GM12878 (cell line): Measurements from ENCODE around the gene ERO1A. TPM values are rescaled to one million over a fixed set of nuclear protein-coding genes. Genes with fewer than 3 reads are reported as not detected.

Experiments used
- ATAC-seq: fragments of 200-7000 bp; cut with Tn5 transposase; 3 replicates; pipeline ENCODE4 v1.9.1; 2020; ENCODE audit warnings: mild to moderate bottlenecking, moderate library complexity
- BruUV-seq: library from RNA; stranded (reverse); fragments of 400-500 nt; replicated peaks from 2 replicates; lab custom pipeline; 2021; lab: Mats Ljungman, UMichigan
- CTCF ChIA-PET: fragments of 300-600 bp; sonication (Branson Sonifier 250); formaldehyde crosslinking; extraction: SDS; loops from one replicate; lab custom pipeline; 2021; ENCODE audit warnings: inconsistent platforms; lab: Yijun Ruan, JAX
- POLR2A ChIA-PET: fragments of 350-600 bp; formaldehyde crosslinking; extraction: SDS; loops from one replicate; lab custom pipeline; 2021; ENCODE audit warnings: inconsistent platforms; lab: Charles Lee
- RAD21 ChIA-PET: fragments of 300-600 bp; sonication (Branson Sonifier 250); formaldehyde crosslinking; loops from one replicate; lab custom pipeline; 2023; ENCODE audit warnings: antibody characterized with exemption; ENCODE audit not compliant: unreplicated experiment; lab: Charles Lee
- SMC1A ChIA-PET: fragments of 300-600 bp; sonication (Branson Sonifier 250); formaldehyde crosslinking; loops from one replicate; lab custom pipeline; 2023; ENCODE audit not compliant: unreplicated experiment, uncharacterized antibody; lab: Charles Lee
- DNase-seq: peaks from one replicate; pipeline ENCODE4 v3.0.0-alpha.2; 2011; ENCODE audit warnings: low read depth, low spot score
- FAIRE-seq: peaks from 3 replicates; lab custom pipeline; 2011; peaks lifted over from hg19 to GRCh38; lab: Jason Lieb, UNC
- H2AFZ ChIP-seq: 2 replicates; pipeline ENCODE4 v1.6.0; 2011; ENCODE audit warnings: low read depth, low read length, control low read depth; ENCODE audit not compliant: control insufficient read depth
- H3K27ac ChIP-seq: 2 replicates; pipeline ENCODE4 v1.5.1; 2011; ENCODE audit warnings: control low read depth; ENCODE audit not compliant: control insufficient read depth, insufficient read depth
- H3K27me3 ChIP-seq, 2 experiments: replicated peaks in 1 of 2; 2 replicates each; pipeline versions ENCODE4 v1.6.0 to v1.6.1; 2011; ENCODE audit warnings: low read length in 1 of 2; ENCODE audit not compliant: control insufficient read depth in 2 of 2, insufficient read depth in 2 of 2
- H3K36me3 ChIP-seq, 2 experiments: 2 replicates each; pipeline ENCODE4 v1.5.1; 2011; ENCODE audit warnings: low read length in 1 of 2; ENCODE audit not compliant: control insufficient read depth in 2 of 2, insufficient read depth in 2 of 2
- H3K4me1 ChIP-seq: 2 replicates; pipeline ENCODE4 v1.6.1; 2011; ENCODE audit warnings: mild to moderate bottlenecking, low read length, moderate library complexity, mixed read lengths; ENCODE audit not compliant: control insufficient read depth, insufficient read depth
- H3K4me2 ChIP-seq: 2 replicates; pipeline ENCODE4 v1.6.0; 2011; ENCODE audit warnings: control low read depth; ENCODE audit not compliant: control insufficient read depth, insufficient read depth
- H3K4me3 ChIP-seq: fragments of 200-600 bp; sonication (generic); 2 replicates; pipeline ENCODE4 v1.5.1; 2016
- H3K79me2 ChIP-seq: 2 replicates; pipeline ENCODE4 v1.6.0; 2011; ENCODE audit warnings: low read length; ENCODE audit not compliant: control insufficient read depth, insufficient read depth
- H3K9ac ChIP-seq: 2 replicates; pipeline ENCODE4 v1.8.0; 2011; ENCODE audit warnings: low read length, control low read depth, mixed read lengths; ENCODE audit not compliant: control insufficient read depth, insufficient read depth
- H3K9me3 ChIP-seq: replicated peaks from 3 replicates; pipeline ENCODE4 v1.5.1; 2011; ENCODE audit warnings: mild to moderate bottlenecking, low read length; ENCODE audit not compliant: control insufficient read depth, insufficient read depth
- H4K20me1 ChIP-seq: 2 replicates; pipeline ENCODE4 v1.6.0; 2011; ENCODE audit not compliant: control insufficient read depth, insufficient read depth
- ASH2L ChIP-seq: fragments of 300-600, 200-600 bp; sonication (generic); IDR thresholded peaks from 2 replicates; pipeline ENCODE4 v1.6.1; 2017; ENCODE audit warnings: low read depth, mild to moderate bottlenecking, borderline replicate concordance
- BRCA1 ChIP-seq: IDR thresholded peaks from 2 replicates; pipeline ENCODE4 v1.6.1; 2011; ENCODE audit warnings: low read depth, low read length, improper control_type of control experiment
- CBFB ChIP-seq: IDR thresholded peaks from 2 replicates; pipeline ENCODE4 v1.6.1; 2016; ENCODE audit warnings: antibody characterized with exemption, low read depth
- EGR1 ChIP-seq, 2 experiments: IDR thresholded peaks; 1 replicate in 1 of 2; 2 replicates in 1 of 2; pipeline ENCODE4 v1.6.1; 2011 to 2012; ENCODE audit warnings: low read depth in 2 of 2, low read length in 2 of 2, borderline replicate concordance in 1 of 2, mild to moderate bottlenecking in 1 of 2, moderate library complexity in 1 of 2
- EP300 ChIP-seq, 2 experiments: fragments of 150-350 bp in 1 of 2; IDR thresholded peaks; 2 replicates each; pipeline ENCODE4 v1.6.1; 2011 to 2012; ENCODE audit warnings: low read depth in 2 of 2, low read length in 2 of 2, borderline replicate concordance in 1 of 2, improper control_type of control experiment in 1 of 2, inconsistent platforms in 1 of 2; ENCODE audit not compliant: control insufficient read depth in 1 of 2
- NR2C2 ChIP-seq: IDR thresholded peaks from 2 replicates; pipeline ENCODE4 v1.6.1; 2011; ENCODE audit warnings: borderline replicate concordance, low read depth; ENCODE audit not compliant: control insufficient read depth, insufficient read length
- NRF1 ChIP-seq: conservative IDR thresholded peaks from 2 replicates; pipeline ENCODE4 v1.6.1; 2011; ENCODE audit warnings: mild to moderate bottlenecking, low read depth, low read length, improper control_type of control experiment
- SP1 ChIP-seq: IDR thresholded peaks from one replicate; pipeline ENCODE4 v1.6.1; 2011; ENCODE audit warnings: low read depth, low read length
- ZSCAN29 ChIP-seq: fragments of 450-650 bp; IDR thresholded peaks from 2 replicates; pipeline ENCODE4 v1.6.1; 2017; ENCODE audit warnings: mild to moderate bottlenecking, moderate library complexity
- WGBS: methylation state at CpG from one replicate; pipeline ENCODE4 v1.1.6; 2016; ENCODE audit warnings: low lambda C conversion rate; ENCODE audit not compliant: insufficient replicate concordance, insufficient coverage; ENCODE audit errors: missing lambda C conversion rate; 5-methylcytosine and 5-hydroxymethylcytosine counted together
- in situ Hi-C: fragments of 300-500 bp; cut with MboI; formaldehyde crosslinking; loops from 9 replicates; pipeline ENCODE4 v1.14.3; 2018; ENCODE audit warnings: mixed read lengths
- intact Hi-C: fragments of 100-400 bp; cut with micrococcal nuclease; formaldehyde crosslinking; loops from one replicate; pipeline ENCODE4 v1.14.2; 2022; ENCODE audit not compliant: unreplicated experiment
- polyA plus RNA-seq, 11 experiments: library from polyadenylated mRNA; depleted of rRNA in 4 of 11; unstranded in 6 of 11; stranded (reverse) in 5 of 11; fragments of >200 nt; fragmentation: Nextera tagmentation in 4 of 11; fragmentation: Illumina TruSeq in 1 of 11; extraction: Ambion mirVana in 4 of 11; extraction: Trizol in 1 of 11; gene quantifications; 1 replicate in 1 of 11; 2 replicates in 10 of 11; pipeline versions ENCODE4 v1.2.1 to v1.2.3, GENCODE V29; 2011 to 2016; ENCODE audit warnings: inconsistent platforms in 2 of 11, missing spikeins in 2 of 11, low read depth in 1 of 11
- total RNA-seq, 4 experiments: library from RNA; depleted of rRNA in 3 of 4; stranded (reverse); fragments of >200 nt in 3 of 4; fragmentation: Illumina TruSeq in 1 of 4; extraction: Trizol in 1 of 4; gene quantifications; 2 replicates each; pipeline versions ENCODE4 v1.2.1 to v1.2.3, GENCODE V29; 2013 to 2021
- TF ChIP-seq, protein P1 (sequence below): fragments of 450-650 bp; IDR thresholded peaks from 2 replicates; pipeline ENCODE4 v1.6.1; 2017; ENCODE audit warnings: low read depth, mild to moderate bottlenecking, moderate library complexity
- TF ChIP-seq, protein P2 (sequence below): fragments of 450-650 bp; IDR thresholded peaks from 2 replicates; pipeline ENCODE4 v1.6.1; 2017; ENCODE audit warnings: mild to moderate bottlenecking

ERO1A gene
- total and polyA plus RNA-seq, 10 of the 15 experiments (the other 5 are each of a cell fraction or from before 2014, with no cell fraction given), result 17.5 to 93.1 (median 48.5) TPM

DNA sequence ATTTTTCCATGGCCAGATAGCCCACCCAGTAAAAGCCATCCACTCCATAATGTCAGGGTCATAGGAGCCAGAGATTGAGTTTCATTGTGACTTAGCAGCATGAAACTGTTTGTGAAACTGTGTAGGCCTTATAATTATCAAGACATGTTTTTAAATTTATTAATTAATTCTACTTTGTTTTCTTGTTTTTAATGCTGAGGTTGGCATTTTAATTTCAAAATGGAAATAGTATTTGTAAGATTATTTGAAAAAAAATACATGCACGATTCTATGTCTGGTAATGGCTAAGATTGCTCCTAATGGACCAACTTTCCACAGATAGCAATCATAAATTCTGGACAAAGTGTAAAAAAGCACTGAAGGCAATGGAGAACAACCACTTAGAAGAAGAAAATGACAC lies 75.7 kb downstream of the ERO1A start (continued):
- TF ChIP-seq, protein P1, sequence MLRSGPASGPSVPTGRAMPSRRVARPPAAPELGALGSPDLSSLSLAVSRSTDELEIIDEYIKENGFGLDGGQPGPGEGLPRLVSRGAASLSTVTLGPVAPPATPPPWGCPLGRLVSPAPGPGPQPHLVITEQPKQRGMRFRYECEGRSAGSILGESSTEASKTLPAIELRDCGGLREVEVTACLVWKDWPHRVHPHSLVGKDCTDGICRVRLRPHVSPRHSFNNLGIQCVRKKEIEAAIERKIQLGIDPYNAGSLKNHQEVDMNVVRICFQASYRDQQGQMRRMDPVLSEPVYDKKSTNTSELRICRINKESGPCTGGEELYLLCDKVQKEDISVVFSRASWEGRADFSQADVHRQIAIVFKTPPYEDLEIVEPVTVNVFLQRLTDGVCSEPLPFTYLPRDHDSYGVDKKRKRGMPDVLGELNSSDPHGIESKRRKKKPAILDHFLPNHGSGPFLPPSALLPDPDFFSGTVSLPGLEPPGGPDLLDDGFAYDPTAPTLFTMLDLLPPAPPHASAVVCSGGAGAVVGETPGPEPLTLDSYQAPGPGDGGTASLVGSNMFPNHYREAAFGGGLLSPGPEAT, result no peak
- TF ChIP-seq EP300 (IDR thresholded peaks at IDR 0.05; ENCODE audit: borderline replicate concordance in 1 of 2, control insufficient read depth in 1 of 2, low read depth in 2 of 2, low read length in 2 of 2) (no peak), CBFB (no peak), ZSCAN29 (no peak)

DNA sequence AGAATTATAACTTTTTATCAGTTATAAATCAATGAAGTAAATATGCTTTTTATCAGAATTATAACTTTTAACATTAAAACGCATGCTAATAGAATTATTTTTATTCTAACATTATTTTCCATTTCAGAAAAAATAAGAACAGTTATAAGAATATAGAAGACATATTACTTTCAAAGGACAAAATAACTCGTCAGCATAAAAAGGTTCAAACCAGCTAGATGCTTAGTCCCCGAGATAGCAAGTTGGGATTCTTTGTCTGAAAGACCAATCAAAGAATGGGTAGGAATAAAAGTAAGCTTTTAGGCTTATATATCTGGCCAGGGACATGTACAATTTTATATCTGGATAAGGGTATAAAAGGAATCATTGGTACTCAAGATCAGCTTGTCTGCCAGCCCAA lies 76.8 kb downstream of the ERO1A start:
- CTCF ChIA-PET, result no interaction called here
- Histone ChIP-seq H3K9me3 (no peaks in the 10 kb centered on the region), H2AFZ (no peak overlapping the region), H3K9ac (no peak overlapping the region), H3K27ac (no peak overlapping the region)
- intact Hi-C loops, result no loop called here
- ATAC-seq, result no peak
- BruUV-seq, result no TSS peak
- TF ChIP-seq EGR1 (IDR thresholded peaks at IDR 0.05; ENCODE audit: borderline replicate concordance in 1 of 2, low read depth in 2 of 2, low read length in 2 of 2), result no peak
- no peak for TF ChIP-seq BRCA1
- no peak for TF ChIP-seq SP1
- no peak for TF ChIP-seq NRF1
- no peak for TF ChIP-seq ASH2L
- TF ChIP-seq NR2C2, result no peak
- TF ChIP-seq, protein P2, sequence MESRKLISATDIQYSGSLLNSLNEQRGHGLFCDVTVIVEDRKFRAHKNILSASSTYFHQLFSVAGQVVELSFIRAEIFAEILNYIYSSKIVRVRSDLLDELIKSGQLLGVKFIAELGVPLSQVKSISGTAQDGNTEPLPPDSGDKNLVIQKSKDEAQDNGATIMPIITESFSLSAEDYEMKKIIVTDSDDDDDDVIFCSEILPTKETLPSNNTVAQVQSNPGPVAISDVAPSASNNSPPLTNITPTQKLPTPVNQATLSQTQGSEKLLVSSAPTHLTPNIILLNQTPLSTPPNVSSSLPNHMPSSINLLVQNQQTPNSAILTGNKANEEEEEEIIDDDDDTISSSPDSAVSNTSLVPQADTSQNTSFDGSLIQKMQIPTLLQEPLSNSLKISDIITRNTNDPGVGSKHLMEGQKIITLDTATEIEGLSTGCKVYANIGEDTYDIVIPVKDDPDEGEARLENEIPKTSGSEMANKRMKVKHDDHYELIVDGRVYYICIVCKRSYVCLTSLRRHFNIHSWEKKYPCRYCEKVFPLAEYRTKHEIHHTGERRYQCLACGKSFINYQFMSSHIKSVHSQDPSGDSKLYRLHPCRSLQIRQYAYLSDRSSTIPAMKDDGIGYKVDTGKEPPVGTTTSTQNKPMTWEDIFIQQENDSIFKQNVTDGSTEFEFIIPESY, result no peak
- TF ChIP-seq, all 136 proteins: peak for 0
- no peak for FAIRE-seq
- H3K4me3 ChIP-seq, result no peak overlapping the region
- no peak overlapping the region for H3K4me2 ChIP-seq
- in situ Hi-C loops, result no loop called here
- 58% methylated on average over 3 of the region's 3 CpGs for WGBS
- ChIA-PET POLR2A (no interaction called here), RAD21 (no interaction called here), SMC1A (interaction anchor here (1.4 kb wide), 1 partner anchor 22 kb away, joined by 3 read pairs; no protein-coding TSS in a partner anchor)
- no peaks in the 10 kb centered on the region for H4K20me1 ChIP-seq
- no peaks in the 10 kb centered on the region for H3K4me1 ChIP-seq
- no peaks in the 10 kb centered on the region for H3K36me3 ChIP-seq
- DNase-seq, result no peak
- no peaks in the 10 kb centered on the region for H3K27me3 ChIP-seq
- H3K79me2 ChIP-seq, result no peaks in the 10 kb centered on the region
